K562 (cell line): ENCODE results near the gene SPOCD1. TPM values are rescaled to one million over a fixed set of nuclear protein-coding genes. Genes with fewer than 3 reads are reported as not detected.

Source experiments
- ATAC-seq: fragments of 200-7000 bp; cut with Tn5 transposase; 3 replicates; pipeline ENCODE4 v1.9.1; 2020; ENCODE audit warnings: moderate library complexity
- BruUV-seq: library from RNA; stranded (reverse); fragments of 400-500 nt; replicated peaks from 2 replicates; lab custom pipeline; 2021; lab: Mats Ljungman, UMichigan
- CTCF ChIA-PET: fragments of 300-600 bp; formaldehyde crosslinking; extraction: SDS; loops from one replicate; lab custom pipeline; 2021; ENCODE audit warnings: low intra/inter-chr PET ratio; lab: Yijun Ruan, JAX
- POLR2A ChIA-PET: fragments of 300-600, 350-650 bp; sonication (Branson Sonifier 250); formaldehyde crosslinking; extraction: SDS; loops from one replicate; lab custom pipeline; 2021; ENCODE audit warnings: antibody characterized with exemption, inconsistent platforms; lab: Yijun Ruan, JAX
- DNase-seq, 4 experiments: peaks; one replicate each; pipeline versions ENCODE4 v3.0.0 to v3.0.0-alpha.2; 2011 to 2018; ENCODE audit warnings: low spot score in 3 of 4, mixed read lengths in 3 of 4; ENCODE audit errors: extremely low read depth in 1 of 4
- FAIRE-seq: peaks from 2 replicates; lab custom pipeline; 2011; peaks lifted over from hg19 to GRCh38; lab: Jason Lieb, UNC
- H2AFZ ChIP-seq: 2 replicates; pipeline ENCODE4 v1.6.0; 2011; ENCODE audit warnings: low read depth, low read length, control low read depth, inconsistent platforms
- H3K27ac ChIP-seq: fragments of 200-600 bp; 3 replicates; pipeline ENCODE4 v1.8.0; 2011; ENCODE audit warnings: low read depth, mild to moderate bottlenecking, control low read depth, inconsistent platforms, low read length, moderate library complexity, mixed read lengths; ENCODE audit errors: extremely low read depth
- H3K27me3 ChIP-seq, 2 experiments: fragments of 300-600 bp in 1 of 2; 2 replicates in 1 of 2; 3 replicates in 1 of 2; pipeline versions ENCODE4 v1.6.0 to v1.8.0; 2011; ENCODE audit warnings: inconsistent platforms in 2 of 2, low read length in 2 of 2, mild to moderate bottlenecking in 1 of 2, mixed read lengths in 1 of 2, moderate library complexity in 1 of 2; ENCODE audit not compliant: control insufficient read depth in 2 of 2, insufficient read depth in 2 of 2
- H3K36me3 ChIP-seq: fragments of 300-600 bp; 3 replicates; pipeline ENCODE4 v1.8.0; 2011; ENCODE audit warnings: mild to moderate bottlenecking, low read length, inconsistent platforms; ENCODE audit not compliant: control insufficient read depth, insufficient read depth
- H3K4me1 ChIP-seq, 2 experiments: fragments of 200-600 bp in 1 of 2; replicated peaks in 1 of 2; 2 replicates in 1 of 2; 3 replicates in 1 of 2; pipeline versions ENCODE4 v1.5.1 to v1.8.0; 2011; ENCODE audit warnings: inconsistent platforms in 2 of 2, low read length in 2 of 2, mild to moderate bottlenecking in 1 of 2, mixed read lengths in 1 of 2, moderate library complexity in 1 of 2; ENCODE audit not compliant: control insufficient read depth in 2 of 2, insufficient read depth in 2 of 2
- H3K4me2 ChIP-seq: 2 replicates; pipeline ENCODE4 v1.6.1; 2011; ENCODE audit warnings: low read length, control low read depth, inconsistent platforms, mixed read lengths; ENCODE audit not compliant: insufficient read depth
- H3K4me3 ChIP-seq: fragments of 200-600 bp; sonication (generic), shearing (Covaris generic); 2 replicates; pipeline ENCODE4 v1.5.1; 2016; ENCODE audit warnings: control low read depth, inconsistent platforms
- H3K79me2 ChIP-seq: fragments of 200-600 bp; 3 replicates; pipeline ENCODE4 v1.8.0; 2011; ENCODE audit warnings: low read length, inconsistent platforms; ENCODE audit not compliant: control insufficient read depth, insufficient read depth
- H3K9ac ChIP-seq, 2 experiments: 2 replicates each; pipeline versions ENCODE4 v1.6.0 to v1.6.1; 2011; ENCODE audit warnings: low read depth in 2 of 2, low read length in 2 of 2, control low read depth in 1 of 2, inconsistent platforms in 1 of 2, mild to moderate bottlenecking in 1 of 2, mixed read lengths in 1 of 2; ENCODE audit not compliant: insufficient read depth in 1 of 2
- H3K9me1 ChIP-seq: one replicate; pipeline ENCODE4 v1.6.0; 2011; ENCODE audit warnings: inconsistent platforms, mild to moderate bottlenecking, low read length, moderate library complexity; ENCODE audit not compliant: control insufficient read depth, insufficient read depth
- H3K9me3 ChIP-seq: replicated peaks from 2 replicates; pipeline ENCODE4 v1.5.1; 2011; ENCODE audit warnings: low read depth, low read length, inconsistent platforms; ENCODE audit not compliant: control insufficient read depth, insufficient read depth
- H4K20me1 ChIP-seq: replicated peaks from 2 replicates; pipeline ENCODE4 v1.6.1; 2011; ENCODE audit warnings: low read length, inconsistent platforms, mixed read lengths; ENCODE audit not compliant: control insufficient read depth, insufficient read depth
- HNRNPUL1 ChIP-seq: fragments of 200-400 bp; formaldehyde crosslinking; IDR thresholded peaks from 2 replicates; pipeline ENCODE4 v1.6.1; 2017; ENCODE audit warnings: low read length
- MED1 ChIP-seq: sonication (generic); formaldehyde crosslinking; IDR thresholded peaks from 2 replicates; pipeline ENCODE4 v1.8.1; 2023; ENCODE audit warnings: missing genetic modification reagents, borderline replicate concordance
- POLR3A ChIP-seq: IDR thresholded peaks from 2 replicates; pipeline ENCODE4 v1.6.1; 2011; ENCODE audit warnings: borderline replicate concordance, mild to moderate bottlenecking, moderate library complexity; ENCODE audit not compliant: insufficient read length, insufficient read depth; ENCODE audit errors: extremely low read depth
- RNF2 ChIP-seq: sonication (generic); IDR thresholded peaks from 2 replicates; pipeline ENCODE4 v1.6.1; 2016
- TFAP4 ChIP-seq: sonication (generic); formaldehyde crosslinking; IDR thresholded peaks from 2 replicates; pipeline ENCODE4 v1.8.0; 2022; ENCODE audit warnings: missing genetic modification reagents, mild to moderate bottlenecking, moderate library complexity, borderline replicate concordance
- ZKSCAN3 ChIP-seq: fragments of 250-450 bp; sonication (Bioruptor Pico); IDR thresholded peaks from 2 replicates; pipeline ENCODE4 v1.4.0; 2020
- WGBS: fragments of 100-300 bp; shearing (Covaris generic); methylation state at CpG from one replicate; pipeline ENCODE4 v1.1.6; 2016; ENCODE audit warnings: low coverage, mixed read lengths; ENCODE audit not compliant: insufficient coverage; ENCODE audit errors: missing lambda C conversion rate; 5-methylcytosine and 5-hydroxymethylcytosine counted together
- in situ Hi-C: fragments of 300-500 bp; cut with MboI; formaldehyde crosslinking; loops from 4 replicates; pipeline ENCODE4 v1.15.0; 2018; ENCODE audit warnings: inconsistent platforms, mixed read lengths
- intact Hi-C: fragments of 100-400 bp; cut with micrococcal nuclease; formaldehyde crosslinking; loops from 2 replicates; pipeline ENCODE4 v1.14.2; 2022
- polyA plus RNA-seq, 8 experiments: library from polyadenylated mRNA; depleted of rRNA in 4 of 8; stranded (reverse) in 5 of 8; unstranded in 3 of 8; fragments of >200 nt; fragmentation: Nextera tagmentation in 2 of 8; fragmentation: Illumina TruSeq in 1 of 8; extraction: Ambion mirVana in 2 of 8; extraction: Trizol in 1 of 8; gene quantifications; 2 replicates each; pipeline versions ENCODE4 v1.2.1 to v1.2.3, GENCODE V29; 2011 to 2014; ENCODE audit warnings: inconsistent platforms in 1 of 8, missing spikeins in 1 of 8
- total RNA-seq, 7 experiments: library from RNA; depleted of rRNA in 6 of 7; stranded (reverse); fragments of >200 nt in 6 of 7; fragmentation: Illumina TruSeq in 2 of 7; extraction: Trizol in 2 of 7; gene quantifications; 2 replicates each; pipeline versions ENCODE4 v1.2.1 to v1.2.3, GENCODE V29; 2011 to 2021; ENCODE audit warnings: low replicate concordance in 1 of 7
- TF ChIP-seq, protein P1 (sequence below): fragments of 200-800 bp; sonication (Bioruptor generic); IDR thresholded peaks from 2 replicates; pipeline ENCODE4 v1.6.1; 2016; ENCODE audit warnings: missing genetic modification characterization, missing compliant biosample characterization
- TF ChIP-seq, protein P2 (sequence below): fragments of 200-800 bp; sonication (Bioruptor generic); IDR thresholded peaks from 2 replicates; pipeline ENCODE4 v1.6.1; 2017; ENCODE audit warnings: missing genetic modification characterization, missing compliant biosample characterization
- TF ChIP-seq, protein P3 (sequence below): fragments of 450-650 bp; IDR thresholded peaks from 2 replicates; pipeline ENCODE4 v1.6.1; 2018; ENCODE audit not compliant: partially characterized antibody

The SPOCD1 gene
- total and polyA plus RNA-seq, 9 of the 15 experiments (the other 6 are each of a cell fraction or from before 2014, with no cell fraction given), result 0.03 to 0.71 (median 0.26) TPM; not detected in 1

- Histone ChIP-seq H3K27me3 (no peaks in the 10 kb centered on the region; a peak in 1 of 5 replicates), H3K4me3 (no peak overlapping the region), H3K9me3 (no peaks in the 10 kb centered on the region), H4K20me1 (no peaks in the 10 kb centered on the region), H3K27ac (no peak overlapping the region), H2AFZ (no peak overlapping the region), H3K4me2 (no peak overlapping the region), H3K9ac (no peak overlapping the region), H3K4me1 (no peaks in the 10 kb centered on the region), H3K9me1 (no peaks in the 10 kb centered on the region), H3K36me3 (no peaks in the 10 kb centered on the region), H3K79me2 (no peaks in the 10 kb centered on the region)
- POLR2A ChIA-PET, result no interaction called here
- TF ChIP-seq RNF2, result no peak
- no peak for TF ChIP-seq TFAP4 (CRISPR knock-in tag)
- no peak for TF ChIP-seq MED1 (CRISPR knock-in tag)
- no peak for TF ChIP-seq POLR3A
- TF ChIP-seq, protein P1, sequence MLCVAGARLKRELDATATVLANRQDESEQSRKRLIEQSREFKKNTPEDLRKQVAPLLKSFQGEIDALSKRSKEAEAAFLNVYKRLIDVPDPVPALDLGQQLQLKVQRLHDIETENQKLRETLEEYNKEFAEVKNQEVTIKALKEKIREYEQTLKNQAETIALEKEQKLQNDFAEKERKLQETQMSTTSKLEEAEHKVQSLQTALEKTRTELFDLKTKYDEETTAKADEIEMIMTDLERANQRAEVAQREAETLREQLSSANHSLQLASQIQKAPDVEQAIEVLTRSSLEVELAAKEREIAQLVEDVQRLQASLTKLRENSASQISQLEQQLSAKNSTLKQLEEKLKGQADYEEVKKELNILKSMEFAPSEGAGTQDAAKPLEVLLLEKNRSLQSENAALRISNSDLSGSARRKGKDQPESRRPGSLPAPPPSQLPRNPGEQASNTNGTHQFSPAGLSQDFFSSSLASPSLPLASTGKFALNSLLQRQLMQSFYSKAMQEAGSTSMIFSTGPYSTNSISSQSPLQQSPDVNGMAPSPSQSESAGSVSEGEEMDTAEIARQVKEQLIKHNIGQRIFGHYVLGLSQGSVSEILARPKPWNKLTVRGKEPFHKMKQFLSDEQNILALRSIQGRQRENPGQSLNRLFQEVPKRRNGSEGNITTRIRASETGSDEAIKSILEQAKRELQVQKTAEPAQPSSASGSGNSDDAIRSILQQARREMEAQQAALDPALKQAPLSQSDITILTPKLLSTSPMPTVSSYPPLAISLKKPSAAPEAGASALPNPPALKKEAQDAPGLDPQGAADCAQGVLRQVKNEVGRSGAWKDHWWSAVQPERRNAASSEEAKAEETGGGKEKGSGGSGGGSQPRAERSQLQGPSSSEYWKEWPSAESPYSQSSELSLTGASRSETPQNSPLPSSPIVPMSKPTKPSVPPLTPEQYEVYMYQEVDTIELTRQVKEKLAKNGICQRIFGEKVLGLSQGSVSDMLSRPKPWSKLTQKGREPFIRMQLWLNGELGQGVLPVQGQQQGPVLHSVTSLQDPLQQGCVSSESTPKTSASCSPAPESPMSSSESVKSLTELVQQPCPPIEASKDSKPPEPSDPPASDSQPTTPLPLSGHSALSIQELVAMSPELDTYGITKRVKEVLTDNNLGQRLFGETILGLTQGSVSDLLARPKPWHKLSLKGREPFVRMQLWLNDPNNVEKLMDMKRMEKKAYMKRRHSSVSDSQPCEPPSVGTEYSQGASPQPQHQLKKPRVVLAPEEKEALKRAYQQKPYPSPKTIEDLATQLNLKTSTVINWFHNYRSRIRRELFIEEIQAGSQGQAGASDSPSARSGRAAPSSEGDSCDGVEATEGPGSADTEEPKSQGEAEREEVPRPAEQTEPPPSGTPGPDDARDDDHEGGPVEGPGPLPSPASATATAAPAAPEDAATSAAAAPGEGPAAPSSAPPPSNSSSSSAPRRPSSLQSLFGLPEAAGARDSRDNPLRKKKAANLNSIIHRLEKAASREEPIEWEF (CRISPR knock-in tag), result no peak
- no peak for TF ChIP-seq ZKSCAN3 (CRISPR knock-in tag)
- TF ChIP-seq, protein P2, sequence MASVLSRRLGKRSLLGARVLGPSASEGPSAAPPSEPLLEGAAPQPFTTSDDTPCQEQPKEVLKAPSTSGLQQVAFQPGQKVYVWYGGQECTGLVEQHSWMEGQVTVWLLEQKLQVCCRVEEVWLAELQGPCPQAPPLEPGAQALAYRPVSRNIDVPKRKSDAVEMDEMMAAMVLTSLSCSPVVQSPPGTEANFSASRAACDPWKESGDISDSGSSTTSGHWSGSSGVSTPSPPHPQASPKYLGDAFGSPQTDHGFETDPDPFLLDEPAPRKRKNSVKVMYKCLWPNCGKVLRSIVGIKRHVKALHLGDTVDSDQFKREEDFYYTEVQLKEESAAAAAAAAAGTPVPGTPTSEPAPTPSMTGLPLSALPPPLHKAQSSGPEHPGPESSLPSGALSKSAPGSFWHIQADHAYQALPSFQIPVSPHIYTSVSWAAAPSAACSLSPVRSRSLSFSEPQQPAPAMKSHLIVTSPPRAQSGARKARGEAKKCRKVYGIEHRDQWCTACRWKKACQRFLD (CRISPR knock-in tag), result no peak
- TF ChIP-seq, protein P3, sequence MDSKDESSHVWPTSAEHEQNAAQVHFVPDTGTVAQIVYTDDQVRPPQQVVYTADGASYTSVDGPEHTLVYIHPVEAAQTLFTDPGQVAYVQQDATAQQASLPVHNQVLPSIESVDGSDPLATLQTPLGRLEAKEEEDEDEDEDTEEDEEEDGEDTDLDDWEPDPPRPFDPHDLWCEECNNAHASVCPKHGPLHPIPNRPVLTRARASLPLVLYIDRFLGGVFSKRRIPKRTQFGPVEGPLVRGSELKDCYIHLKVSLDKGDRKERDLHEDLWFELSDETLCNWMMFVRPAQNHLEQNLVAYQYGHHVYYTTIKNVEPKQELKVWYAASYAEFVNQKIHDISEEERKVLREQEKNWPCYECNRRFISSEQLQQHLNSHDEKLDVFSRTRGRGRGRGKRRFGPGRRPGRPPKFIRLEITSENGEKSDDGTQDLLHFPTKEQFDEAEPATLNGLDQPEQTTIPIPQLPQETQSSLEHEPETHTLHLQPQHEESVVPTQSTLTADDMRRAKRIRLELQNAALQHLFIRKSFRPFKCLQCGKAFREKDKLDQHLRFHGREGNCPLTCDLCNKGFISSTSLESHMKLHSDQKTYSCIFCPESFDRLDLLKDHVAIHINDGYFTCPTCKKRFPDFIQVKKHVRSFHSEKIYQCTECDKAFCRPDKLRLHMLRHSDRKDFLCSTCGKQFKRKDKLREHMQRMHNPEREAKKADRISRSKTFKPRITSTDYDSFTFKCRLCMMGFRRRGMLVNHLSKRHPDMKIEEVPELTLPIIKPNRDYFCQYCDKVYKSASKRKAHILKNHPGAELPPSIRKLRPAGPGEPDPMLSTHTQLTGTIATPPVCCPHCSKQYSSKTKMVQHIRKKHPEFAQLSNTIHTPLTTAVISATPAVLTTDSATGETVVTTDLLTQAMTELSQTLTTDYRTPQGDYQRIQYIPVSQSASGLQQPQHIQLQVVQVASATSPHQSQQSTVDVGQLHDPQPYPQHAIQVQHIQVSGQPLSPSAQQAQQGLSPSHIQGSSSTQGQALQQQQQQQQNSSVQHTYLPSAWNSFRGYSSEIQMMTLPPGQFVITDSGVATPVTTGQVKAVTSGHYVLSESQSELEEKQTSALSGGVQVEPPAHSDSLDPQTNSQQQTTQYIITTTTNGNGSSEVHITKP, result no peak
- TF ChIP-seq HNRNPUL1, result no peak
- in situ Hi-C loops, result no loop called here
- FAIRE-seq (peak; percentile 54), DNase-seq (no peak), ATAC-seq (no peak)
- CTCF ChIA-PET, result no interaction called here
- WGBS, result 31% methylated on average over 6 of the region's 6 CpGs
- intact Hi-C loops, result no loop called here
- no TSS peak for BruUV-seq
Observed at GRCh38 chr1:31839662-31840343, 24.0 kb upstream of the SPOCD1 start.
